Measurements from ENCODE around the gene RAB25.

RAB25 gene

GRCh38 chr1:156097499-156098178, 36.7 kb downstream of the RAB25 start:
- TF ChIP-seq CTCF (IDR thresholded peaks at IDR 0.05; ENCODE audit: low read depth, low read length), result no peak
- no peak for DNase-seq (ENCODE audit: extremely low read depth, low read depth)

- no peak for TF ChIP-seq CTCF (IDR thresholded peaks at IDR 0.05; ENCODE audit: low read depth, low read length)
- DNase-seq (ENCODE audit: extremely low read depth, low read depth), result no peak
Measured at GRCh38 chr1:156098784-156099183, 37.8 kb downstream of the RAB25 start.

- no peak for DNase-seq (ENCODE audit: extremely low read depth, low read depth)
- TF ChIP-seq CTCF (IDR thresholded peaks at IDR 0.05; ENCODE audit: low read depth, low read length), result no peak
Measured at GRCh38 chr1:156099282-156099681, 38.3 kb downstream of the RAB25 start.

- no peak for TF ChIP-seq CTCF (IDR thresholded peaks at IDR 0.05; ENCODE audit: low read depth, low read length)
- DNase-seq (ENCODE audit: extremely low read depth, low read depth), result no peak
Measured at GRCh38 chr1:156100205-156100995, 39.4 kb downstream of the RAB25 start.

GRCh38 chr1:156101880-156102279, 40.9 kb downstream of the RAB25 start:
- TF ChIP-seq CTCF (IDR thresholded peaks at IDR 0.05; ENCODE audit: low read depth, low read length), result no peak
- DNase-seq (ENCODE audit: extremely low read depth, low read depth), result no peak

GRCh38 chr1:156102633-156103511, 41.9 kb downstream of the RAB25 start:
- no peak for DNase-seq (ENCODE audit: extremely low read depth, low read depth)
- TF ChIP-seq CTCF (IDR thresholded peaks at IDR 0.05; ENCODE audit: low read depth, low read length), result no peak

Data from AG09319 (cell line).